ENCODE results near the gene ACRBP.
A peak's percentile ranks its signal among the peaks of the same experiment; 100 is the strongest.

ACRBP gene

DNA sequence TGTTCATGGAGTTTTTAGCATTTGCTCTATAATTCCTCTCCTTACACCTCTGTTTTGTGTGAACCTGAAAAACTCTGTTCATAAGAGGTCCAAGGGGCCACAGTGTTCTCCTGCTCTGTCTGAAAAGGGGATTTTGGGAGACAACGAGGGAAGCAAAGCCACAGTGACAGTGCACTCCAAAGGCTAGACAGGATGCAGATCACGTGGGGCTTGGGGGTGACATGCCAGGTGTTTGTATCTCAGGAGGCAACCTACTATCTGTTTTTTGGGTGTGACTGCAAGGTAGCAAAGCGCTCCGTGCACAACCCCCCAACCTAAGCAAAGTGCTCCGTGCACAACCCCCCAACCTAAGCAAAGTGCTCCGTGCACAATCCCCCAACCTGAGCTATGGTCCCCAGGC, 35.0 kb downstream of the ACRBP start:
- H3K4me3 ChIP-seq (ENCODE audit: low read depth, low read length) = no peak overlapping the region
- TF ChIP-seq, protein P1, sequence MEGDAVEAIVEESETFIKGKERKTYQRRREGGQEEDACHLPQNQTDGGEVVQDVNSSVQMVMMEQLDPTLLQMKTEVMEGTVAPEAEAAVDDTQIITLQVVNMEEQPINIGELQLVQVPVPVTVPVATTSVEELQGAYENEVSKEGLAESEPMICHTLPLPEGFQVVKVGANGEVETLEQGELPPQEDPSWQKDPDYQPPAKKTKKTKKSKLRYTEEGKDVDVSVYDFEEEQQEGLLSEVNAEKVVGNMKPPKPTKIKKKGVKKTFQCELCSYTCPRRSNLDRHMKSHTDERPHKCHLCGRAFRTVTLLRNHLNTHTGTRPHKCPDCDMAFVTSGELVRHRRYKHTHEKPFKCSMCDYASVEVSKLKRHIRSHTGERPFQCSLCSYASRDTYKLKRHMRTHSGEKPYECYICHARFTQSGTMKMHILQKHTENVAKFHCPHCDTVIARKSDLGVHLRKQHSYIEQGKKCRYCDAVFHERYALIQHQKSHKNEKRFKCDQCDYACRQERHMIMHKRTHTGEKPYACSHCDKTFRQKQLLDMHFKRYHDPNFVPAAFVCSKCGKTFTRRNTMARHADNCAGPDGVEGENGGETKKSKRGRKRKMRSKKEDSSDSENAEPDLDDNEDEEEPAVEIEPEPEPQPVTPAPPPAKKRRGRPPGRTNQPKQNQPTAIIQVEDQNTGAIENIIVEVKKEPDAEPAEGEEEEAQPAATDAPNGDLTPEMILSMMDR (IDR thresholded peaks at IDR 0.05; ENCODE audit: borderline replicate concordance, insufficient read depth, low read depth, low read length) = no peak

GRCh38 chr12:6608592-6609281, 38.5 kb downstream of the ACRBP start:
- TF ChIP-seq, protein P1 (IDR thresholded peaks at IDR 0.05; ENCODE audit: borderline replicate concordance, insufficient read depth, low read depth, low read length) = no peak
- H3K4me3 ChIP-seq (ENCODE audit: low read depth, low read length) = no peak overlapping the region

GRCh38 chr12:6607751-6608591, 39.3 kb downstream of the ACRBP start:
- TF ChIP-seq, protein P1 (IDR thresholded peaks at IDR 0.05; ENCODE audit: borderline replicate concordance, insufficient read depth, low read depth, low read length) = no peak
- no peak overlapping the region for H3K4me3 ChIP-seq (ENCODE audit: low read depth, low read length)

- TF ChIP-seq, protein P1 (IDR thresholded peaks at IDR 0.05; ENCODE audit: borderline replicate concordance, insufficient read depth, low read depth, low read length) = no peak
These were observed 40.7 kb downstream of the ACRBP start for GRCh38 chr12:6606331-6607131.

GRCh38 chr12:6605421-6606330, 41.6 kb downstream of the ACRBP start:
- peak overlapping the region; percentile 82 for H3K4me3 ChIP-seq (ENCODE audit: low read depth, low read length)
- TF ChIP-seq, protein P1 (IDR thresholded peaks at IDR 0.05; ENCODE audit: borderline replicate concordance, insufficient read depth, low read depth, low read length) = peak; percentile 0; the same call in 1 of the 2 replicates

More at GRCh38 chr12:6606331-6607131, 40.7 kb downstream of the ACRBP start:
- H3K4me3 ChIP-seq (ENCODE audit: low read depth, low read length) = peak overlapping the region; percentile 82

Data from GM12875 (cell line).